H9 (cell line): ENCODE results near the gene RASGEF1C. TPM values are rescaled to one million over a fixed set of nuclear protein-coding genes. Genes with fewer than 3 reads are reported as not detected.
A peak's percentile ranks its signal among the peaks of the same experiment; 100 is the strongest.

ENCODE experiments used
- DNase-seq: peaks from one replicate; pipeline ENCODE4 v3.0.0-alpha.2; 2017
- H2AFZ ChIP-seq: one replicate; pipeline ENCODE4 v1.6.1; 2013; ENCODE audit warnings: mild to moderate bottlenecking, low read length, control low read depth, moderate library complexity
- H2AK5ac ChIP-seq: 2 replicates; pipeline ENCODE4 v1.6.1; 2013; ENCODE audit warnings: low read length, control low read depth, mixed read lengths; ENCODE audit not compliant: insufficient read length
- H2BK120ac ChIP-seq: one replicate; pipeline ENCODE4 v1.6.1; 2013; ENCODE audit warnings: low read depth, mild to moderate bottlenecking, low read length, control low read depth, inconsistent platforms; ENCODE audit not compliant: poor library complexity, severe bottlenecking
- H2BK12ac ChIP-seq: 2 replicates; pipeline ENCODE4 v1.6.1; 2013; ENCODE audit warnings: low read length, control low read depth, mixed read lengths, low read depth; ENCODE audit not compliant: insufficient read length
- H2BK15ac ChIP-seq: 2 replicates; pipeline ENCODE4 v1.6.1; 2013; ENCODE audit warnings: low read depth, low read length, control low read depth
- H2BK20ac ChIP-seq: one replicate; pipeline ENCODE4 v1.6.1; 2013; ENCODE audit warnings: low read depth, mild to moderate bottlenecking, low read length, control low read depth, inconsistent platforms; ENCODE audit not compliant: poor library complexity, severe bottlenecking
- H2BK5ac ChIP-seq: 2 replicates; pipeline ENCODE4 v1.6.1; 2013; ENCODE audit warnings: low read length, control low read depth, mixed read lengths; ENCODE audit not compliant: insufficient read length
- H3K14ac ChIP-seq: 2 replicates; pipeline ENCODE4 v1.6.1; 2013; ENCODE audit warnings: low read length, control low read depth; ENCODE audit not compliant: insufficient read depth
- H3K18ac ChIP-seq: 2 replicates; pipeline ENCODE4 v1.6.1; 2013; ENCODE audit warnings: low read depth, mild to moderate bottlenecking, mixed read lengths, low read length, control low read depth; ENCODE audit not compliant: insufficient read length
- H3K23ac ChIP-seq: 2 replicates; pipeline ENCODE4 v1.6.1; 2013; ENCODE audit warnings: low read length, control low read depth, mixed read lengths, low read depth; ENCODE audit not compliant: insufficient read length
- H3K23me2 ChIP-seq: 2 replicates; pipeline ENCODE4 v1.6.1; 2013; ENCODE audit warnings: low read depth, mild to moderate bottlenecking, mixed read lengths, low read length, control low read depth; ENCODE audit not compliant: insufficient read length, poor library complexity, severe bottlenecking
- H3K27ac ChIP-seq: 2 replicates; pipeline ENCODE4 v1.5.1; 2013; ENCODE audit warnings: low read length, control low read depth, mixed read lengths, low read depth; ENCODE audit not compliant: insufficient read length
- H3K27me3 ChIP-seq: 2 replicates; pipeline ENCODE4 v1.6.1; 2013; ENCODE audit warnings: low read length, control low read depth, inconsistent platforms; ENCODE audit not compliant: insufficient read depth
- H3K4ac ChIP-seq: 2 replicates; pipeline ENCODE4 v1.6.1; 2013; ENCODE audit warnings: low read depth, mild to moderate bottlenecking, control low read depth, inconsistent platforms, low read length, moderate library complexity
- H3K4me1 ChIP-seq: 2 replicates; pipeline ENCODE4 v1.6.1; 2013; ENCODE audit warnings: low read length, control low read depth, inconsistent platforms; ENCODE audit not compliant: insufficient read depth
- H3K4me2 ChIP-seq: 2 replicates; pipeline ENCODE4 v1.6.1; 2013; ENCODE audit warnings: low read length, control low read depth, mixed read lengths; ENCODE audit not compliant: insufficient read length, insufficient read depth
- H3K56ac ChIP-seq: 2 replicates; pipeline ENCODE4 v1.6.1; 2013; ENCODE audit warnings: low read depth, mild to moderate bottlenecking, mixed read lengths, low read length, control low read depth; ENCODE audit not compliant: insufficient read length
- H3K79me1 ChIP-seq: 2 replicates; pipeline ENCODE4 v1.6.1; 2013; ENCODE audit warnings: low read depth, mild to moderate bottlenecking, moderate library complexity, low read length, control low read depth, inconsistent platforms; ENCODE audit not compliant: insufficient read depth, poor library complexity, severe bottlenecking
- H3K79me2 ChIP-seq: 2 replicates; pipeline ENCODE4 v1.6.1; 2013; ENCODE audit warnings: low read length, control low read depth, inconsistent platforms; ENCODE audit not compliant: insufficient read depth
- H3K9ac ChIP-seq: 2 replicates; pipeline ENCODE4 v1.6.1; 2013; ENCODE audit warnings: low read length, control low read depth, mixed read lengths; ENCODE audit not compliant: insufficient read length; ENCODE audit errors: extremely low read depth
- H3K9me3 ChIP-seq: one replicate; pipeline ENCODE4 v1.6.1; 2013; ENCODE audit warnings: low read depth, low read length, inconsistent platforms; ENCODE audit not compliant: control insufficient read depth
- H3T11ph ChIP-seq: one replicate; pipeline ENCODE4 v1.6.1; 2013; ENCODE audit warnings: mild to moderate bottlenecking, low read length, control low read depth, inconsistent platforms
- H4K20me1 ChIP-seq: one replicate; pipeline ENCODE4 v1.6.1; 2013; ENCODE audit not compliant: control insufficient read depth, insufficient read length, insufficient read depth
- H4K5ac ChIP-seq: 2 replicates; pipeline ENCODE4 v1.6.1; 2013; ENCODE audit warnings: low read depth, mild to moderate bottlenecking, mixed read lengths, low read length, control low read depth; ENCODE audit not compliant: insufficient read length
- H4K8ac ChIP-seq: replicated peaks from 2 replicates; pipeline ENCODE4 v1.6.1; 2013; ENCODE audit warnings: low read length, control low read depth, mixed read lengths, low read depth; ENCODE audit not compliant: insufficient read length
- H4K91ac ChIP-seq: 2 replicates; pipeline ENCODE4 v1.6.1; 2013; ENCODE audit warnings: low read depth, mild to moderate bottlenecking, moderate library complexity, mixed read lengths, low read length, control low read depth; ENCODE audit not compliant: insufficient read length
- H3K27ac Mint-ChIP-seq, 3 experiments: 2 replicates in 2 of 3; 3 replicates in 1 of 3; pipeline ENCODE4 v1.8.0; 2020 to 2021; ENCODE audit warnings: mixed read lengths in 3 of 3, mild to moderate bottlenecking in 1 of 3, moderate library complexity in 1 of 3
- H3K27me3 Mint-ChIP-seq: 2 replicates; pipeline ENCODE4 v1.8.0; 2021; ENCODE audit warnings: low read depth, mild to moderate bottlenecking, moderate library complexity, mixed read lengths
- H3K36me3 Mint-ChIP-seq, 3 experiments: 2 replicates in 2 of 3; 3 replicates in 1 of 3; pipeline ENCODE4 v1.8.0; 2020 to 2021; ENCODE audit warnings: low read depth in 3 of 3, mixed read lengths in 3 of 3; ENCODE audit not compliant: insufficient read depth in 1 of 3
- H3K4me1 Mint-ChIP-seq, 2 experiments: 2 replicates each; pipeline ENCODE4 v1.8.0; 2020; ENCODE audit warnings: mixed read lengths in 2 of 2
- H3K4me3 Mint-ChIP-seq, 2 experiments: 2 replicates in 1 of 2; 3 replicates in 1 of 2; pipeline ENCODE4 v1.8.0; 2020 to 2021; ENCODE audit warnings: mild to moderate bottlenecking in 2 of 2, mixed read lengths in 2 of 2, moderate library complexity in 1 of 2
- H3K9me3 Mint-ChIP-seq, 2 experiments: 2 replicates in 1 of 2; 3 replicates in 1 of 2; pipeline ENCODE4 v1.8.0; 2020; ENCODE audit warnings: mild to moderate bottlenecking in 2 of 2, mixed read lengths in 2 of 2, moderate library complexity in 1 of 2
- WGBS: extraction: QIAGEN DNeasy Blood & Tissue Kit; methylation state at CpG from one replicate; pipeline ENCODE4 v1.1.7; 2013; ENCODE audit warnings: missing lambda C conversion rate, low lambda C conversion rate, mixed read lengths; ENCODE audit not compliant: insufficient read length; ENCODE audit errors: extremely low coverage; 5-methylcytosine and 5-hydroxymethylcytosine counted together
- total RNA-seq: library from RNA; stranded (reverse); gene quantifications from 2 replicates; pipeline ENCODE4 v1.2.1, GENCODE V29; 2021
- TF ChIP-seq, protein P1 (sequence below): fragments of 200-600 bp; sonication (generic); conservative IDR thresholded peaks from 3 replicates; pipeline ENCODE4 v1.8.0; 2021; ENCODE audit warnings: antibody characterized with exemption, mild to moderate bottlenecking

The RASGEF1C gene
- total RNA-seq, 1 experiment from 2014 or later: 0.83 TPM

DNA sequence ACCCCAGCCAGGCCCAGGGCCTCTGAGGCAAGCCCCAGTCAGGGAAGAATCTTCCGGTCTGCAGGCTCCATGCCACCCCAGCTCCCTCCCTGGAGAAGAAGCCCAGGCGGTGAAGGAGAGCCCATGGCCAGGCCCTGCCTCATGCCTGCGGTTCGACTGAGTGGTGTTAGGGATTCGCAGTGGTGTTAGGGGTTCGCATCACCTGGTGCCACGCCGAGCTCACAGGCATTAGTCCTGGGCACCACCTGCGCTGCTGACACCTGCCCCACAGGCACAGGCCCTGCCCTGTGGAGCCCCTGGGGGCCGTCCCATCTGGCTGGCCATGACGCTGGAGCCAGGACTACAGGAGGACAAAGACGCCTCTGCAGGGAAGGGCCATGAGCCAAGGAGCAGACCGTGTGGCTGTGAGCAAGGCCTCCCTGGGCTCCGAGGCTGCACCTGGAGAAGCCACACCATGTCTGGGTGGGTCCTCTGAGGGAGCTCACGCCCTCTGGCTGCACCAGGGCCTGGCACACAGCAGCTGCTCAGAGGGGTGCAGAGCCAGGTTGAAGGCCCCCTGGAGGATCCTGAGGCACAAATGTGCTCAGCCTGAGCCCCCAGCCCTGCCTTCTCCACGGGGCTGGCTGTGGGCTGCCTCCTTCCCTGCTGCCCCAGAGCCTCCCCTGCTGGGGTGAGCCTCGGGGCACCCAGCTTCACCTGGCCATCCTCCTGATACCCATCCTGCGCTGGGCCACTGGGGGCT, 109.8 kb downstream of the RASGEF1C start:
- no peak overlapping the region for H4K91ac ChIP-seq
- H3K36me3 Mint-ChIP-seq: peaks cover 0 to 11% (median 0%) of the 10 kb centered on the region in 3 experiments; a peak in 3 of 7 replicates
- no peaks in the 10 kb centered on the region for H3K79me1 ChIP-seq

More for the DNA sequence above, 109.8 kb downstream of the RASGEF1C start:
- Histone ChIP-seq H3K14ac (peak overlapping the region; percentile 42), H3K27ac (no peak overlapping the region), H3K18ac (no peak overlapping the region), H3K27me3 (no peaks in the 10 kb centered on the region), H3K9me3 (no peaks in the 10 kb centered on the region), H3K79me2 (no peaks in the 10 kb centered on the region), H3K4ac (no peak overlapping the region), H3K56ac (no peak overlapping the region), H2AFZ (no peak overlapping the region), H2BK20ac (no peak overlapping the region), H4K20me1 (no peaks in the 10 kb centered on the region), H3K23ac (no peak overlapping the region), H4K8ac (no peak overlapping the region), H3K9ac (no peak overlapping the region), H3K23me2 (peaks cover 2% of the 10 kb centered on the region), H2BK15ac (no peak overlapping the region), H3K4me2 (no peak overlapping the region), H2BK5ac (no peak overlapping the region), H3K4me1 (no peaks in the 10 kb centered on the region), H3T11ph (no peak overlapping the region), H2AK5ac (no peak overlapping the region), H2BK120ac (no peak overlapping the region), H4K5ac (no peak overlapping the region), H2BK12ac (no peak overlapping the region)
- peaks cover 0 to 3% of the 10 kb centered on the region in 2 experiments; a peak in 3 of 5 replicates for H3K9me3 Mint-ChIP-seq
- 0 out of 4 replicates have a peak, but pooled peaks cover 0 to 2% of the 10 kb centered on the region in 2 experiments for H3K4me1 Mint-ChIP-seq
- H3K27ac Mint-ChIP-seq: no peak overlapping the region
- WGBS: no CpG with 5 or more reads among the region's 18 CpGs
- peaks cover 7% of the 10 kb centered on the region for H3K27me3 Mint-ChIP-seq
- TF ChIP-seq, protein P1, sequence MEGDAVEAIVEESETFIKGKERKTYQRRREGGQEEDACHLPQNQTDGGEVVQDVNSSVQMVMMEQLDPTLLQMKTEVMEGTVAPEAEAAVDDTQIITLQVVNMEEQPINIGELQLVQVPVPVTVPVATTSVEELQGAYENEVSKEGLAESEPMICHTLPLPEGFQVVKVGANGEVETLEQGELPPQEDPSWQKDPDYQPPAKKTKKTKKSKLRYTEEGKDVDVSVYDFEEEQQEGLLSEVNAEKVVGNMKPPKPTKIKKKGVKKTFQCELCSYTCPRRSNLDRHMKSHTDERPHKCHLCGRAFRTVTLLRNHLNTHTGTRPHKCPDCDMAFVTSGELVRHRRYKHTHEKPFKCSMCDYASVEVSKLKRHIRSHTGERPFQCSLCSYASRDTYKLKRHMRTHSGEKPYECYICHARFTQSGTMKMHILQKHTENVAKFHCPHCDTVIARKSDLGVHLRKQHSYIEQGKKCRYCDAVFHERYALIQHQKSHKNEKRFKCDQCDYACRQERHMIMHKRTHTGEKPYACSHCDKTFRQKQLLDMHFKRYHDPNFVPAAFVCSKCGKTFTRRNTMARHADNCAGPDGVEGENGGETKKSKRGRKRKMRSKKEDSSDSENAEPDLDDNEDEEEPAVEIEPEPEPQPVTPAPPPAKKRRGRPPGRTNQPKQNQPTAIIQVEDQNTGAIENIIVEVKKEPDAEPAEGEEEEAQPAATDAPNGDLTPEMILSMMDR: no peak
- no peak for DNase-seq
- no peak overlapping the region for H3K4me3 Mint-ChIP-seq
